GM11168 (cell line): ENCODE measurements around the gene CLEC4M.
"Not testable (repeated sequence)": the region's sequence is repeated elsewhere in the genome, so short reads cannot be mapped to it uniquely, and the experiment has no call there.

Source experiments
- in situ Hi-C: fragments of 300-500 bp; cut with MboI; formaldehyde crosslinking; loops from one replicate; pipeline ENCODE4 v1.12.0; 2022; ENCODE audit warnings: low sequenced_read_pairs; ENCODE audit not compliant: unreplicated experiment

Gene CLEC4M

DNA sequence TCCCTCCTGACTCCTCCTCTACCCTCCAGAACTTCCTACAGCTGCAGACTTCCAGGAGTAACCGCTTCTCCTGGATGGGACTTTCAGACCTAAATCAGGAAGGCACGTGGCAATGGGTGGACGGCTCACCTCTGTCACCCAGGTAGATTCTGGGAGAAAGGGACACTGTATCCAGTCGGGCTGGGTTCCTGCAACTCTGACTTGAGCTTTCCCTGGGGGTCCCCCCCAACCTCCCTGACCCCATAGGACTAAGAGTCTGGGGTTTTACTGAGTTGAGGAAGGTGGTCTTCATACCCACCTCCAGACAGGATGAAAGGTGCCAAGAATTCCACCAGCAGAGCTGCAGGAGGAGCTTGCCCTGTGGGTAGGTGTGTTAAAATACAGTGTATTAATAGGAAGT lies 4.4 kb downstream of the CLEC4M start:
- in situ Hi-C loops = no loop called here

DNA sequence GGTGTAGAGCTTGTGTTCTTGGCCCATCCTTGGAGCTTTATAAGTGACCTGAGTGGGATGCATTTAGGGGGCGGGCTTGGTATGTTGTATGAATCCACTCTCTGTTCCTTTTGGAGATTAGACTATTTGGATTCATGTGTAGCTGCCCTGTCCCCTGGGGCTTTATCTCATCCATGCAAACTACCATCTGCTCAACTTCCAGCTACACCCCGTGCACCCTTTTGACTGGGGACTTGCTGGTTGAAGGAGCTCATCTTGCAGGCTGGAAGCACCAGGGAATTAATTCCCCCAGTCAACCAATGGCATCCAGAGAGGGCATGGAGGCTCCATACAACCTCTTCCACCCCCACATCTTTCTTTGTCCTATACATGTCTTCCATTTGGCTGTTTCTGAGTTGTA lies 6.1 kb downstream of the CLEC4M start:
- in situ Hi-C loops = no loop called here

DNA sequence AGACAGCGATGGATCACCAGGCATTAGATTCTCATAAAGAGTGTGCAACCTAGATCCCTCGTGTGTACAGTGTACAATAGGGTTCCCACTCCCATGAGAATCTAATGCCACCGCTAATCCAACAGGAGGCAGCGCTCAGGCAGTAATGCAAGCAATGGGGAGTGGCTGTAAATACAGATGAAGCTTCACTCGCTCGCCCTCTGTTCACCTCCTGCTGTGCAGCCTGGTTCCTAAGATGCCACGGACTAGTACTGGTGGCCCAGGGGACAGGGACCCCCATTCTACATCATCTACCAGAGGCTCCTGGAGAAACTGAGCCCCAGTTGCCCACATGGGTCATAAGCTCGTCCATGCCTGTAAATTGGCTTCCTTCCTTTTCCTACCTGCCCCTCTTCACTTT lies 8.0 kb downstream of the CLEC4M start:
- in situ Hi-C loops = no loop called here

DNA sequence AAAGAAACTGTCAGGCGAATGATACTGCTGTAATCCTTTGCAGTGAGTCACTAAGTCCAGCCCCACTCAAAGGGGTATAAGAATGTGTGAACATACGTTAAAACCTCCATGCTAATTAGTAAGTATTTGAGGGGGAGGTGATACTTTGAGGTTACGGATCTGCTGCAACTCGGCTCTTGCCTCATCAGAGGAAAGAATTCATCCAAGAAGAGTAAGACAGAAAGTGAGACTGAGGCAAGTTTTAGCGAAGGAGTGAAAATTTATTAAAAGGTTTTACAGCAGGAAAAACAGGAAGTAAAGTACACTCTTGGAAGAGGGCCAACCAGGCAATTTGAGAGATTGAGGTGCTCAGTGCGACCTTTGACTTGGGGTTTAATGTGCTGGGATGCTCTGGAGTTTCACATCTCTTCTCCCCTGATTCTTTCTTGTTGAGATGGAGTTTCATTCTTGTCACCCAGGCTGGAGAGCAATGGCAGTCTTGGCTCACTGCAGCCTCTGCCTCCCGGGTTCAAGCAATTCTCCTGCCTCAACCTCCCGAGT lies 9.8 kb downstream of the CLEC4M start:
- in situ Hi-C loops = no loop called here

DNA sequence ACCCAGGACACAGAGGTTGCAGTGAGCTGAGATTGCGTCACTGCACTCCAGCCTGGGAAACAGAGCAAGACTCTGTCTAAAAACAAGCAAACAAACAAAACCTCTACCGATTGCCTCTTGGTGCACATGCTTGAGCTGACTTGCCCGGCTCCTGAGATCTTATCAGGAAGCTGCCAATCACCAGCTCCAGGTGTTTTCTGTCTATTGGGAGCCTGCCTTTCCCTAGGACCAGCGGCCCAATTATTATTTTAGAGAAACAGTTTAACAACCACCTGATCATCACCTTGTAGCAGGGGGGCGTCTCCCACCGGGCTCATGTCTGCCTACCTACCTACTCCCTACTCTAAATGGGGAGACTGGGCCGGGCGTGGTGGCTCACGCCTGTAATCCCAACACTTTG lies 10.8 kb downstream of the CLEC4M start:
- in situ Hi-C loops = no loop called here

DNA sequence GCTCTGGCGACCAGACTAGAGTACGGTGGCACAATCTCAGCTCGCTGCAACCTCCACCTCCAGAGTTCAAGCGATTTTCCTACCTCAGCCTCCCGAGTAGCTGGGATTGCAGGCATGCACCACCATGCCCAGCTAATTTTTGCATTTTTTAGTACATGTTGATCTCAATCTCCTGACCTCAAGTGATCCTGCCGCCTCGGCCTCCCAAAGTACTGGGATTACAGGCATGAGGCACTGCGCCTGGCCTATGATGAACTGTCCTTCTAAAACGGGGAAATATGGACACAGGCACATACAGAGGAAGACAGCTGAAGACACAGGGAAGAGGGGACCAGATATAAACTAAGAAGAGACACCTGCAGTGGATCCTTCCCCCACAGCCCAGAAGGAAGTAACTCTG lies 12.7 kb downstream of the CLEC4M start:
- in situ Hi-C loops = no loop called here

DNA sequence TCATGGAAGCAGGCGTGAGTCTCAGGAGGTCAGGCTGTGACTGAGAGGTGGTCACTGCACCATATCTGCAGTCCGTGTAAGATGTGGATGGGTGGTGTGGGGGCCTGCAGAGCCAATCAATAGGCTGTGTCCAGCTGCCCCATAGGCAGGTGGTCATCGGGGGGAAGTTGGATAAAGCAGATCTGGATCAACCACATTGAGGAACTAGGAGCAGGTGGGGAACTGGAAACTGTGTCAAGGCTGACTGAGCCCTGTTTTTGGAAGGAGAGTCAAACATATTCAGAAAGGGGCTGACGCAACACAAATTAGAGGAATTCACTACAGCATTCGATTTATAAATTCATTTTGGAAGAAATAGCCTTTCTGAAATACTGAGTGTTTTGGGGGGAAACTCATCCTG lies 15.0 kb downstream of the CLEC4M start:
- in situ Hi-C loops = no loop called here

DNA sequence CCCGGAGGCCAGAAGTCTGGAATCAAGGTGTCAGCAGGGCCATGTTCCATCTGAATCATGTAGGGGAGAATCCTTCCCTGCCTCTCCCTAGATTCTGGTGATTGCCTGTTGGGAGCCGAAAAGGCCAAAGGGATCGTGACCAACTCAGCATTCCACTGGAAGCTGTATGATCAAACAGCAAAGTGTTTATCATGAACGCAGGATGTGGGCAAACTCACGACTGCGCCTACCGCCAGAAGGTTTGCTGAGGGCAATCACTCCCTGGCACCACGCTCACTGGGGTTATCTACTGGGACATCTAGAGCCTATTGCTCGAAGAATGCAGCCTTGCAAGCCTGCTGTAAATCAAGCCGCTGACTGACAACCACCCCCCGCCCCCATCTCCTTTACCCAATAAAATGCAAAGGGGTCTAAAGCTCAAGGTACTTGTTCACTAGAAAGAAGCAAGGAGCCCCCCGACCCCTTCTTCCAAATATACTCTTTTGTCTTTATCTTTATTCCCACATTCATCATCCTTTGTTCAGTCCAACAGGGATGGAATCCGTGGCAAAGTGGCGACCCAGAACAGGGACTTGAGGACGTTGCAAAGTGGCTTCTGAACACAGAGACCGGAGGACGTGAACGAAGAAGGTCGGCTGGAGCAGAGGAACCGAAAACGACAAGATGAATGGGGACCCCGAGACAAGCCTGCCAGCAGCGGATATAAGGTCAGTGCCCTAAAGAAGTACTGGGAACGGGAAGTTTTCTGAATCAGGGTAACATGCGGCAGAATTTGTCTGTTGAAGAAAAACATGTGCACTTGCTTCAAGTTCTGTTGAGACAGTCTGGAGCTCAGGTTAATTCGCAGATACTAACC lies 16.8 kb downstream of the CLEC4M start:
- in situ Hi-C loops = no loop called here

DNA sequence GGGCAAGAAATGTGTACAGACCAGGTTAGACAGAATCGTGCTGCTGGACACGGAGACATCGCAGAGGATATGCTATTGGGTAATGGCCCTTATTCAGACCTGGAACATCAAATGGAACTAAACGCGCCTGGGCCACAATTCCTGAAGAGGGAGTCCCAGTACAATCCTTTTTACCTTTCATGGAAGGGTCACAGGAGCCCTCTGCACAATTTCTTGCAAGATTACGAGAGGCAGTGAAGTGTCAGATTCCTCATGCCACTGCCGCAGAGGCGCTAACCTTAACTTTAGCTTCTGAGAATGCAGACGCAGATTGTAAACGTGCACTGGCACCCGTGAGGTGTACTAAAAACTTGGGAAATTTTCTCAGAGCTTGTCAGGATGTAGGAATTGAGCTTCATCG lies 18.1 kb downstream of the CLEC4M start:
- in situ Hi-C loops = no loop called here

DNA sequence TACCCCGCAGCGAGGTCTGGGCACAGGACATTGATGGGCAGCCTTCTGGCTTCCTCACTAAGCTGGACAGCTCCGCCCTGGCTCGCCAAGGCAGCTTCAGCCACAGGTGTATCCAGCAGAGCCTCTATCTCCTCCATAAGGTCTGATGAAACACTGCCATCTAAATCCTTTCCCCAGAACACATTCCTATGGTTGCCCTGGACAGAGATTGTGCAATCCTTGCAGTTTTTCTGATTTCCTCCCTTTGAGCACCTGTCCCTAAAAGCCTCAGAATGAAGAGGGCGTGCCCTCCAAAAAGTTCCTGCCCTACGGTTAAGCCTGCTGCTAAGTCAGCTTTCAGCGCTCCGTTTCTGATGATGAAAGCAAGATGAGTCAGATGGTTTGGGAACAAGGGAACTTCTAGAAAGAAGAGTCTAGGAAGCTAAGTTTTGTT lies 21.0 kb downstream of the CLEC4M start:
- in situ Hi-C loops = no loop called here

DNA sequence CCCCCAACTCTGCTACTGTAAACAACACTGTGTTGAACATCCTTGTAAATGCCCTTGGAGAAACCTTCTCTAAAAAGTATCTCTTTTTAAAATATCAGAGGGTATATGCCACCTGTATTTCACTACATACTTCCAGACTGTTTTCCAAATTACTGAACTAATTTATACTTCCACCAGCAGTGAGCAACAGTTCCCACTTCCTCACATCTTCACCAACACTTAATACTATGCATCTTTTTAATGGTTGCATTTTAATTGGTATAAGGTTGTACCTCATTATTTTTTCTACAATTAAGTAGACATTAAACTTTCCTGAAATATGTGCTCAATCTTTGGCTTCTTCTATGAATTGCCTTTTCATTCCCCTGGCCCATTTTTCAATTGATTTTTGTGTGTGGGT lies 21.8 kb downstream of the CLEC4M start:
- in situ Hi-C loops = no loop called here

DNA sequence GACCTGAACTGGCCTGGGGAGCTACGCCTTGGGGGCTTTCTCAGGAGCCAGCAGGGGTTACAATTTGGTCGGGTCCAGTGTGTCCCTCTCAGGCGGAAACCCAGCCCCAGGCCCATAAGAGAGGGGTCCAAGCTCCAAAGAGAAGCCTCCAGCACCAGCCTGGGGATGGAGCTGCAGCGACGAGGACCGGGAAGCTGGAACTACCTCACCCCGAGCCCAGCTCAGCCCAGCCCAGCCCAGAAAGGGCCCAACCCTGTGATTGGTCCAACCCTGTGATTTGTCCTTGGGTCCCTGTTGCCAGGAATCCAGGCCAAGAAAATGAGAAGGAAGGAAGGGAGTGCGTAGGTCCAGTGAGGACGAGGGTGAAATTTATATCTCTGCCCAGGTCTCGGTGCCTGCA lies 24.1 kb downstream of the CLEC4M start:
- in situ Hi-C loops = no loop called here

DNA sequence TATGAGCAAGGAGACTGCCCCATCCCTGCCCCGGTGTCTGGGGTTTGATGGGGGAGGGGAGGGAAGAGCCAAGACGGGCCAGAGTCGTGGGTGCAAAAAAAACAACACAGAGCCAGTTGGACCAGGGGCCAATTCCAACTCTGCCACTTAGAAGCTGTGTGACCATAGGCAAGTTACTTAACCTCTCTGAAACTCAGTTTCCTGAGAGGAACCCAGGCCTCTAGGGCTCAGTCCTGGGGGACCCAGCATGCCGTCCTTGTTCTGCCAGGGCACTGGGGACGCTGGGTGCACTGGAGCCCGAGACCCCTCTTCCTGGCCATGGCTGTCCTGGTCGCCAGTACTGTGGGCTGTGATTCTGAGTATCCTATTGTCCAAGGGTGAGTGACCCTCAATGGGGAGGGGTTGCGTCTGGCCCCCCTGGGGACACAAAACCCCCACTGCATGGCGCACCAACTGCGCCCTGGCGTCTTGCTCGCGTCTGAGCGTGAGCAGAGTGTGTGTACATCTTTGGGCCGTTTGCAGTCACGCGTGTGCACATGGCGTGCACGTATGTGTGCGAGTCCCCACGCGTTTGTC lies 24.6 kb downstream of the CLEC4M start:
- in situ Hi-C loops = no loop called here

DNA sequence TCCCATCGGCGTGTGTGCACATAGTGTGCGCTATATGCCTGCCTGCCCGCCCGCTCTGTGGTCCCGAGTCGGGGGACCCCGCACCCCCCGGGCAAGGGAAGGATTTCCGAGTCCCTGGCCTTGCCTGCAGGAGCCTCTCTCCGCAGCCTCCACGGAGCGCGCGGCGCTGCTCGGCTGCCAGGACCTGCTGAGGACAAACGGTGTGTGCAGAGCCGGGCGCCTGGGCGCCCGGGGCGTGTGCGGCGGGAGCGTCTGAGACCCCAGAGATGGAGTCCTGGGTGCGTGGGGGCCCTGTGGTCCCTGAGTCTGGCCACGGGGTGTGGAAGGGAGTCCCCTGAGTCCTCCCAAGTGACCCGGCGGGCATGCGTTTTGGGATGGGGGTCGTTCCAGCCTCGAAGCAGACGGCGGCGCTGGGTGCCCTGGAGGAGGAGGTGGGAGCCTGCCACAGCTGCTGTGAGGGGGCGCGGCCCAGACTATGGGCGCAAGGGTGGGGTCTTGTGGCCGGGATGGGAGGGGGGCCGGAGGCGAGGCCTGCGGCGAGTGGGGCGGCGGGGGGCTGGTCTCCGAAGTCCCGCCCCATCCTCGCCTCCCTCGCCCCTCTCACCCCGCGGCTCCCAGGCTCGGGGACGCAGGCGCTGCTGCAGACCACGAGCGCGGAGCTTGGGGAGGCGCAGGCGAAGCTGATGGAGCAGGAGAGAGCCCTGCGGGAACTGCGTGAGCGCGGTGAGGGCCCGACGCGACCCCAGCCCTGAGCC lies 25.3 kb downstream of the CLEC4M start:
- in situ Hi-C loops = no loop called here

DNA sequence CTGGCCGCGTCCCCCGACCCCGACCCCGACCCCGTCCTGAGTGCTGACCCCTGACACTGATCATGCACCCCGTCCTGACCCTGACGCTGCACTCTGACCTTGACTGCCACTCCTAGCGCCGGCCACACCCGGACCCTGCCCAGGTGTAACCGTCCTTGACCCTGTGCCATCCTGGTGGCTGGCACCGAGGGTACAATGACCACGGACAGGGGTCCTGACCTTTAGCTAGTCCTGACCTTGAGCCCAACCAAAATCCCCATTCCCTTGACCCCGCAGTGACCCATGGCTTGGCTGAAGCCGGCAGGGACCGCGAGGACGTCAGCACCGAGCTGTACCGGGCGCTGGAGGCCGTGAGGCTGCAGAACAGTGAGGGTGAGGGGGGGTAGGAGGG lies 25.9 kb downstream of the CLEC4M start:
- in situ Hi-C loops = no loop called here

DNA sequence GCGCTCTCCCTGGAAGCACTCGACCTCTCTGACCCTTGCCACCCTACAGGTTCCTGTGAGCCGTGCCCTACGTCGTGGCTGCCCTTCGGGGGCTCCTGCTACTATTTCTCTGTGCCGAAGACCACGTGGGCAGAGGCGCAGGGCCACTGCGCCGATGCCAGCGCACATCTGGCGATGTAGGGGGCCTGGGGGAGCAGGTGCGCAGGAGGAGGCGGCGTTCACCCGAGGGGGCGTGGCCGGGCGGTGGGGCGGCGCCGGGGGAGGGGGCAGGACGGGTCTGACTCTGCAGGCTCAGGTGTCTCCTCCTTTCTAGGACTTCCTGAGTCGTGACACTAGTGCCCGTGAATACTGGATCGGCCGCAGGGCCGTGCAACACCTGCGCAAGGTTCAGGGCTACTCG lies 26.4 kb downstream of the CLEC4M start:
- in situ Hi-C loops = no loop called here

DNA sequence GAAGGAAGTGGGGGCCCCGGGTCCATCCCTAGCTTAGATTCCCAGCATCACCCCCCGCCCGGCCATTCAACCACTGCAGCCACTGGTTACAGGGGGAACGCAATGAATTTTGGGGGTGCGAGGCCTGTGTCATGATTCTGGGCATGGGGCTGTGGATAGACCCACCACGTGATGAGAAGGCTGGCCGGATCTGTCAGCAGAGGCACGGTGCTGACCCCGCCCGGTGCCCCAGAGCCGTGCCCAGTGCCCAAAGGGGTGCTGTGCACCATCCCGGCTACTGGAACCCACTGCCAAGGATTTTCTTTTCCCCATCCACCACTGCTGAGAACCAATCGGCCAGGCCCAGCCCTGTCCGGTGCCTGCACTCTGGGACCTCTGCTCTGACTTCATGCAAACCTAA lies 27.4 kb downstream of the CLEC4M start:
- in situ Hi-C loops = no loop called here

DNA sequence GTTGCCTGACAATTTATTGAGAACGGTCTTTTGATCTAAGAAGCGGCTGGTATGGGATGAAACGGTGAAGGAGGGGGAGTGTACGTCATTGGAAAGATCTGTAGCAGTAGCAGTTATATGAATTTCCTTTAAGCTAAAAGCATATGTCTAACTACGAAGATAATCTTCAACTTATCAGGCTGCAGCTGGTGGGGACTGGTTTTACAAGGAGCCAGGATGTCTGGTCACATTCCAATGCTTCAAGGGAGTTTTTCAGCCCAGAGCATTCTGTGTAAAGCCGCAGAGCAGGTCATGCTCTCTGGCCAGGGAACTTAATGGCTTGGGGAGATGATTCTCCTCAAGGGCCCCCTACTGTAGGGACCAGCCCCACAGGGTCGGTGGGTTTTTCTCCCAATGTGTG lies 29.2 kb downstream of the CLEC4M start:
- in situ Hi-C loops = no loop called here

DNA sequence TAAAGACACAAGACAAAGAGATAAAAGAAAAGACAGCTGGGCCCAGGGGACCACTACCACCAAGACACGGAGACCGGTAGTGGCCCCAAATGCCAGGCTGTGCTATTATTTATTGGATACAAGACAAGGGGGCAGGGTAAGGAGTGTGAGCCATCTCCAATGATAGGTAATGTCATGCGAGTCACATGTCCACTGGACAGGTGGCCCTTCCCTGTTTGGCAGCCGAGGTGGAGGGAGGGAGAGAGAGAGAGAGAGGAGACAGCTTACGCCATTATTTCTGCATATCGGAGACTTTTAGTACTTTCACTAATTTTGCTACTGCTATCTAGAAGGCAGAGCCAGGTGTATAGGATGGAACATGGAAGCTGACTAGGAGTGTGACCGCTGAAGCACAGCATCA lies 29.7 kb downstream of the CLEC4M start:
- in situ Hi-C loops = not testable (repeated sequence)

DNA sequence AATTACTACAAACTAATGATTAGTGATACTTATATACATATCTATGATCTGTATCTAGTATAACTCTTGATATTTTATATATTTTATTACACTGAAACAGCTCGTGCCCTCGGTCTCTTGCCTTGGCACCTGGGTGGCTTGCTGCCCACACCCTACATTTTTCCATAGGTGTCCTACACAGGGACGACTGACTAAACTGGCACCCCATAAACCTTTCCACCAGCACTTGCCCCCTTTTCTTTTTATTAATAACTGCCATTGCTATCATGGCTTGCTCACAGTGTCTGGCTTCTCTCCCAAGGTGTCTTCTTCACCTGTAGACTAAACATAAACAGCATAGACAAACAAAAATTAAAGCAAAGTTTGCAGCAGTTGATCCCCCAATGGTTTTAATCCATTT lies 30.4 kb downstream of the CLEC4M start:
- in situ Hi-C loops = no loop called here

DNA sequence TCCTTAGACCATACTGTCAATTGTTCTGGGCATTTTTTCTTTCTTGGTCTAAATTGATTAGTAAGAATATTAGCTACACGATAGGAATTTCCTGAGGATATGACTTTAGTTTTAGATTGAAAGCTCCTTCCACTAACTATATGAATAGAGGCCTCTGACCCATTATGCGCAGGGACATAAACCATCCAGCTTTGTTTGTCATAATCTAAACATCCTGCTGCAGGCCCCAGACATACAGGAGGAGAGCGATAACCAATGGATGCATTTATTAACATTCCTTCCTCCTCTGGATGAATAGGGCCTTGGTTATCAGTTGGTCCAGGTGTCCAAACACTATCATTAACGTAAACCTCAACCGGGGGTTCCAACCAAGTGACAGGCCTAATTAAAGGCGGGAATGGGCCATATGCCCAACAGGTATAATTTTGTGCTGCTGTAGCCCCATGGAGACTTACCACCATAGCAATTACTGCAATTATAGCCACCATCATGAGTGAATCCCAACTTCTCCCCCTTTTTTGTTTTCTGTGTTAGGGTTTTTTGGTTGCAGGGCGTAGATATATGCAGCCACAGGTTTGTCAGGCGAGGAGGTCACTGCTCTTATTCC lies 32.6 kb downstream of the CLEC4M start:
- in situ Hi-C loops = loop anchor here (5.0 kb wide), 2 partner anchors 113 to 223 kb away; partner anchors contain the start of gene TRAPPC5
